ENCODE data around the gene S1PR2. TPM values are rescaled to one million over a fixed set of nuclear protein-coding genes. Genes with fewer than 3 reads are reported as not detected.

Gene S1PR2
- total and polyA plus RNA-seq, 9 of the 15 experiments (the other 6 are each of a cell fraction or from before 2014, with no cell fraction given): 1.5 to 3.9 (median 2.0) TPM

- TF ChIP-seq, protein P1, sequence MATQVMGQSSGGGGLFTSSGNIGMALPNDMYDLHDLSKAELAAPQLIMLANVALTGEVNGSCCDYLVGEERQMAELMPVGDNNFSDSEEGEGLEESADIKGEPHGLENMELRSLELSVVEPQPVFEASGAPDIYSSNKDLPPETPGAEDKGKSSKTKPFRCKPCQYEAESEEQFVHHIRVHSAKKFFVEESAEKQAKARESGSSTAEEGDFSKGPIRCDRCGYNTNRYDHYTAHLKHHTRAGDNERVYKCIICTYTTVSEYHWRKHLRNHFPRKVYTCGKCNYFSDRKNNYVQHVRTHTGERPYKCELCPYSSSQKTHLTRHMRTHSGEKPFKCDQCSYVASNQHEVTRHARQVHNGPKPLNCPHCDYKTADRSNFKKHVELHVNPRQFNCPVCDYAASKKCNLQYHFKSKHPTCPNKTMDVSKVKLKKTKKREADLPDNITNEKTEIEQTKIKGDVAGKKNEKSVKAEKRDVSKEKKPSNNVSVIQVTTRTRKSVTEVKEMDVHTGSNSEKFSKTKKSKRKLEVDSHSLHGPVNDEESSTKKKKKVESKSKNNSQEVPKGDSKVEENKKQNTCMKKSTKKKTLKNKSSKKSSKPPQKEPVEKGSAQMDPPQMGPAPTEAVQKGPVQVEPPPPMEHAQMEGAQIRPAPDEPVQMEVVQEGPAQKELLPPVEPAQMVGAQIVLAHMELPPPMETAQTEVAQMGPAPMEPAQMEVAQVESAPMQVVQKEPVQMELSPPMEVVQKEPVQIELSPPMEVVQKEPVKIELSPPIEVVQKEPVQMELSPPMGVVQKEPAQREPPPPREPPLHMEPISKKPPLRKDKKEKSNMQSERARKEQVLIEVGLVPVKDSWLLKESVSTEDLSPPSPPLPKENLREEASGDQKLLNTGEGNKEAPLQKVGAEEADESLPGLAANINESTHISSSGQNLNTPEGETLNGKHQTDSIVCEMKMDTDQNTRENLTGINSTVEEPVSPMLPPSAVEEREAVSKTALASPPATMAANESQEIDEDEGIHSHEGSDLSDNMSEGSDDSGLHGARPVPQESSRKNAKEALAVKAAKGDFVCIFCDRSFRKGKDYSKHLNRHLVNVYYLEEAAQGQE (IDR thresholded peaks at IDR 0.05; ENCODE audit: borderline replicate concordance): peak; percentile 93
- TF ChIP-seq, protein P1 (CRISPR knock-in tag; IDR thresholded peaks at IDR 0.05; ENCODE audit: low read depth): no peak
- TF ChIP-seq ZNF212 (CRISPR knock-in tag; IDR thresholded peaks at IDR 0.05) (no peak), PHF8 (IDR thresholded peaks at IDR 0.05; ENCODE audit: borderline replicate concordance, low read length) (no peak; the same call in 1 of the 2 replicates), GTF2F1 (IDR thresholded peaks at IDR 0.05; ENCODE audit: low read depth, low read length) (no peak), ZNF23 (CRISPR knock-in tag; IDR thresholded peaks at IDR 0.05) (no peak), HMGN3 (IDR thresholded peaks at IDR 0.05; ENCODE audit: borderline replicate concordance, extremely low read depth, insufficient read length, low read depth, low read length) (peak; percentile 23), ZSCAN32 (CRISPR knock-in tag; IDR thresholded peaks at IDR 0.05) (no peak), DIDO1 (tag; IDR thresholded peaks at IDR 0.05; ENCODE audit: low read depth) (no peak), RFX1 (IDR thresholded peaks at IDR 0.05) (peak; percentile 59; the same call in 1 of the 2 replicates), FUS (optimal IDR thresholded peaks at IDR 0.05; ENCODE audit: low read depth, low read length) (no peak), TEAD1 (CRISPR knock-in tag; IDR thresholded peaks at IDR 0.05) (no peak), KLF6 (CRISPR knock-in tag; IDR thresholded peaks at IDR 0.05; ENCODE audit: borderline replicate concordance) (peak; percentile 43; the same call in 1 of the 2 replicates), STAG1 (CRISPR knock-in tag; IDR thresholded peaks at IDR 0.05; ENCODE audit: borderline replicate concordance) (peak; percentile 90; the same call in 1 of the 2 replicates), NONO (IDR thresholded peaks at IDR 0.05; ENCODE audit: low read depth in 2 of 2, low read length in 1 of 2) (no peak), KDM1A (IDR thresholded peaks at IDR 0.05) (peak in 1 of 2 experiments; percentile 57; a peak in 1 of 4 replicates), ARID1B (IDR thresholded peaks at IDR 0.05) (no peak; the same call in 1 of the 2 replicates), PTRF (tag; IDR thresholded peaks at IDR 0.05) (no peak), EZH2 (IDR thresholded peaks at IDR 0.05; ENCODE audit: borderline replicate concordance, low read depth, low read length) (no peak), NFRKB (IDR thresholded peaks at IDR 0.05; ENCODE audit: low read depth) (0 out of 2 replicates have a peak, but pooled peaks have one; percentile 34)
Observed at GRCh38 chr19:10269333-10270179, 38.4 kb upstream of the S1PR2 start (continued).

Measured in K562 (cell line).